A673 (cell line): ENCODE data around the gene NDUFB6. TPM values are rescaled to one million over a fixed set of nuclear protein-coding genes. Genes with fewer than 3 reads are reported as not detected.

Experiments used
- BruUV-seq: library from RNA; stranded (reverse); fragments of 400-500 nt; replicated peaks from 2 replicates; lab custom pipeline; 2021; lab: Mats Ljungman, UMichigan
- CTCF ChIA-PET: fragments of 300-600 bp; sonication (Branson Sonifier 250); formaldehyde crosslinking; loops from one replicate; lab custom pipeline; 2022; ENCODE audit warnings: antibody characterized with exemption; lab: Charles Lee
- POLR2A ChIA-PET: fragments of 300-600 bp; sonication (Branson Sonifier 250); formaldehyde crosslinking; loops from one replicate; lab custom pipeline; 2022; ENCODE audit warnings: antibody characterized with exemption; ENCODE audit not compliant: low non-redundant PET; lab: Charles Lee
- DNase-seq: peaks from one replicate; pipeline ENCODE4 v3.0.0-alpha.2; 2015; ENCODE audit warnings: low spot score
- H3K27ac ChIP-seq: fragments of 200-600 bp; sonication (generic); 2 replicates; pipeline ENCODE4 v1.5.1; 2016; ENCODE audit warnings: mixed run types, low read depth, mild to moderate bottlenecking, mixed read lengths, antibody characterized with exemption, low read length; ENCODE audit not compliant: poor library complexity, severe bottlenecking
- H3K27me3 ChIP-seq: fragments of 200-600 bp; sonication (generic); replicated peaks from 2 replicates; pipeline ENCODE4 v1.6.1; 2017; ENCODE audit warnings: mixed run types, low read depth, mild to moderate bottlenecking, mixed read lengths, antibody characterized with exemption, low read length; ENCODE audit not compliant: insufficient read depth, poor library complexity
- H3K36me3 ChIP-seq: fragments of 200-600 bp; sonication (generic); 2 replicates; pipeline ENCODE4 v1.6.1; 2016; ENCODE audit warnings: mixed run types, mild to moderate bottlenecking, mixed read lengths, antibody characterized with exemption, low read length; ENCODE audit not compliant: insufficient read depth, poor library complexity, severe bottlenecking
- H3K4me1 ChIP-seq: fragments of 200-600 bp; sonication (generic); 2 replicates; pipeline ENCODE4 v1.6.1; 2017; ENCODE audit warnings: mixed run types, mild to moderate bottlenecking, mixed read lengths, antibody characterized with exemption, low read length; ENCODE audit not compliant: insufficient read depth, poor library complexity, severe bottlenecking
- H3K4me3 ChIP-seq: fragments of 200-600 bp; sonication (generic); 2 replicates; pipeline ENCODE4 v1.5.1; 2016; ENCODE audit warnings: low read depth, mixed run types, mild to moderate bottlenecking, mixed read lengths, low read length; ENCODE audit not compliant: poor library complexity, severe bottlenecking
- H3K9me3 ChIP-seq: fragments of 200-600 bp; sonication (generic); 2 replicates; pipeline ENCODE4 v1.6.1; 2016; ENCODE audit warnings: mixed run types, low read depth, mild to moderate bottlenecking, mixed read lengths, antibody characterized with exemption, low read length; ENCODE audit not compliant: poor library complexity, severe bottlenecking
- CTCF ChIP-seq: fragments of 300-800, 200-600 bp; sonication (generic); conservative IDR thresholded peaks from 2 replicates; pipeline ENCODE4 v1.5.1; 2017; ENCODE audit warnings: low read depth, mild to moderate bottlenecking, antibody characterized with exemption, low read length, moderate library complexity, mixed read lengths
- EZH2 ChIP-seq: fragments of 200-600 bp; sonication (generic); IDR thresholded peaks from 2 replicates; pipeline ENCODE4 v1.6.1; 2017; ENCODE audit warnings: borderline replicate concordance, low read depth, mild to moderate bottlenecking, mixed read lengths, antibody characterized with exemption, low read length; ENCODE audit not compliant: poor library complexity, severe bottlenecking
- intact Hi-C: fragments of 100-400 bp; cut with micrococcal nuclease; formaldehyde crosslinking; loops from one replicate; pipeline ENCODE4 v1.10.0; 2022; ENCODE audit not compliant: unreplicated experiment
- total RNA-seq: library from RNA; stranded (reverse); gene quantifications from 2 replicates; pipeline ENCODE4 v1.2.3, GENCODE V29; 2021

The NDUFB6 gene
- total RNA-seq, 1 experiment from 2014 or later: 82.6 TPM

GRCh38 chr9:32533336-32533735 lies 39.6 kb downstream of the NDUFB6 start:
- intact Hi-C loops: no loop called here
- Histone ChIP-seq H3K27me3 (no peaks in the 10 kb centered on the region), H3K9me3 (no peaks in the 10 kb centered on the region), H3K36me3 (no peaks in the 10 kb centered on the region), H3K27ac (no peak overlapping the region), H3K4me1 (no peaks in the 10 kb centered on the region), H3K4me3 (no peak overlapping the region)
- TF ChIP-seq EZH2 (no peak), CTCF (no peak)
- no TSS peak for BruUV-seq
- DNase-seq: no peak
- POLR2A ChIA-PET: no interaction called here
- CTCF ChIA-PET: no interaction called here

GRCh38 chr9:32526707-32527048 lies 46.3 kb downstream of the NDUFB6 start:
- peaks cover 13% of the 10 kb centered on the region for H3K4me1 ChIP-seq
- ChIA-PET POLR2A (no interaction called here), CTCF (interaction anchor here (1.0 to 2.3 kb wide), 4 partner anchors 24 to 148 kb away, joined by 3 to 32 read pairs (median 5); no protein-coding TSS in a partner anchor)
- H3K9me3 ChIP-seq: no peaks in the 10 kb centered on the region
- H3K4me3 ChIP-seq: peak overlapping the region; percentile 69
- no peaks in the 10 kb centered on the region for H3K27me3 ChIP-seq
- no peak for DNase-seq
- H3K36me3 ChIP-seq: no peaks in the 10 kb centered on the region
- intact Hi-C loops: loop anchor here (2.0 to 10.0 kb wide), 2 partner anchors 48 to 148 kb away; partner anchors contain the start of gene NDUFB6
- peak overlapping the region; percentile 73 for H3K27ac ChIP-seq
- no TSS peak for BruUV-seq
- TF ChIP-seq CTCF (no peak), EZH2 (no peak)

GRCh38 chr9:32526041-32526706 lies 46.8 kb downstream of the NDUFB6 start, which contains the start of gene RIGI:
TSS of gene RIGI (minus strand) at chr9:32526196. CDS start at chr9:32526166, 30 bp downstream.
- TF ChIP-seq CTCF (peak; percentile 70), EZH2 (no peak)
- peaks cover 13% of the 10 kb centered on the region for H3K4me1 ChIP-seq
- peak within 1 kb of the TSS; percentile 69 for H3K4me3 ChIP-seq
- H3K27me3 ChIP-seq: no peaks in the 10 kb centered on the region
- no TSS peak for BruUV-seq
- ChIA-PET POLR2A (interaction anchor here (0.6 kb wide), 1 partner anchor 609 kb away, joined by 3 read pairs; no protein-coding TSS in a partner anchor), CTCF (interaction anchor here (0.6 to 2.3 kb wide), 5 partner anchors 23 to 148 kb away, joined by 3 to 32 read pairs (median 5); no protein-coding TSS in a partner anchor)
- no peaks in the 10 kb centered on the region for H3K9me3 ChIP-seq
- peak within 1 kb of the TSS; percentile 73 for H3K27ac ChIP-seq
- intact Hi-C loops: loop anchor here (2.0 to 10.0 kb wide), 2 partner anchors 49 to 147 kb away; partner anchors contain the start of gene NDUFB6
- H3K36me3 ChIP-seq: no peaks in the 10 kb centered on the region
- DNase-seq: peak; percentile 96
